GM23338 (cell line): ENCODE measurements around the gene ULBP3. TPM values are rescaled to one million over a fixed set of nuclear protein-coding genes. Genes with fewer than 3 reads are reported as not detected.

Source experiments
- ATAC-seq: fragments of 200-7000 bp; cut with Tn5 transposase; 3 replicates; pipeline ENCODE4 v1.9.1; 2020
- DNase-seq: peaks from one replicate; pipeline ENCODE4 v3.0.0-alpha.2; 2015; ENCODE audit warnings: low spot score
- H2AFZ ChIP-seq: fragments of 200-600 bp; sonication (generic); 2 replicates; pipeline ENCODE4 v1.8.0; 2016; ENCODE audit warnings: antibody characterized with exemption, mild to moderate bottlenecking, moderate library complexity
- H3F3A ChIP-seq: fragments of 200-600 bp; sonication (generic); replicated peaks from 2 replicates; pipeline ENCODE4 v1.8.0; 2017; ENCODE audit warnings: antibody characterized with exemption, mixed run types, low read depth
- H3K27ac ChIP-seq: fragments of 200-600 bp; sonication (generic); 2 replicates; pipeline ENCODE4 v1.6.1; 2016; ENCODE audit warnings: low read depth
- H3K27me3 ChIP-seq: fragments of 200-600 bp; sonication (generic); 2 replicates; pipeline ENCODE4 v1.8.0; 2016; ENCODE audit warnings: mild to moderate bottlenecking, mixed run types, moderate library complexity; ENCODE audit not compliant: insufficient read depth
- H3K36me3 ChIP-seq: fragments of 200-600 bp; sonication (generic); 2 replicates; pipeline ENCODE4 v1.8.0; 2016; ENCODE audit warnings: mild to moderate bottlenecking; ENCODE audit not compliant: insufficient read depth
- H3K4me1 ChIP-seq: fragments of 200-600 bp; sonication (generic); 2 replicates; pipeline ENCODE4 v1.8.0; 2016; ENCODE audit warnings: mild to moderate bottlenecking, moderate library complexity; ENCODE audit not compliant: insufficient read depth
- H3K4me2 ChIP-seq: fragments of 200-600 bp; sonication (generic); 2 replicates; pipeline ENCODE4 v1.7.1; 2017; ENCODE audit warnings: mixed run types
- H3K4me3 ChIP-seq: fragments of 200-600 bp; sonication (generic); 2 replicates; pipeline ENCODE4 v1.6.1; 2016; ENCODE audit warnings: mixed run types
- H3K79me2 ChIP-seq: fragments of 200-600 bp; sonication (generic); replicated peaks from 2 replicates; pipeline ENCODE4 v1.8.0; 2017; ENCODE audit warnings: mild to moderate bottlenecking; ENCODE audit not compliant: insufficient read depth
- H3K9me2 ChIP-seq: fragments of 200-600 bp; sonication (generic); 2 replicates; pipeline ENCODE4 v1.8.0; 2017; ENCODE audit not compliant: insufficient read depth
- H4K20me1 ChIP-seq: fragments of 200-600 bp; sonication (generic); replicated peaks from 2 replicates; pipeline ENCODE4 v1.8.0; 2017; ENCODE audit warnings: mild to moderate bottlenecking; ENCODE audit not compliant: insufficient read depth
- H3K27ac Mint-ChIP-seq: 2 replicates; pipeline ENCODE4 v1.8.0; 2020; ENCODE audit warnings: inconsistent platforms, mild to moderate bottlenecking, moderate library complexity, mixed read lengths
- H3K27me3 Mint-ChIP-seq: 3 replicates; pipeline ENCODE4 v1.8.0; 2022; ENCODE audit warnings: low read depth, mild to moderate bottlenecking, moderate library complexity, mixed read lengths, inconsistent platforms; ENCODE audit not compliant: insufficient read depth, poor library complexity
- H3K36me3 Mint-ChIP-seq: 3 replicates; pipeline ENCODE4 v1.8.0; 2021; ENCODE audit warnings: low read depth, mild to moderate bottlenecking, inconsistent platforms, moderate library complexity, mixed read lengths
- H3K4me1 Mint-ChIP-seq: 3 replicates; pipeline ENCODE4 v1.8.0; 2020; ENCODE audit warnings: mild to moderate bottlenecking, inconsistent platforms, mixed read lengths
- H3K4me3 Mint-ChIP-seq: 3 replicates; pipeline ENCODE4 v1.8.0; 2021; ENCODE audit warnings: moderate library complexity, mild to moderate bottlenecking, inconsistent platforms, mixed read lengths
- H3K9me3 Mint-ChIP-seq: 3 replicates; pipeline ENCODE4 v1.8.0; 2020; ENCODE audit warnings: moderate library complexity, mild to moderate bottlenecking, inconsistent platforms, mixed read lengths
- EZH2 ChIP-seq: fragments of 200-600 bp; sonication (generic); IDR thresholded peaks from one replicate; pipeline ENCODE4 v1.8.0; 2017; ENCODE audit warnings: antibody characterized with exemption, mild to moderate bottlenecking, low read depth; ENCODE audit not compliant: unreplicated experiment
- STAT1 ChIP-seq: IDR thresholded peaks from one replicate; pipeline ENCODE4 v1.6.1; 2016; ENCODE audit warnings: antibody characterized with exemption; ENCODE audit not compliant: unreplicated experiment
- ZNF114 ChIP-seq: fragments of 250-450 bp; sonication (Bioruptor Pico); IDR thresholded peaks from 2 replicates; pipeline ENCODE4 v1.5.0; 2020; ENCODE audit warnings: mild to moderate bottlenecking, moderate library complexity
- polyA plus RNA-seq: library from polyadenylated mRNA; unstranded; fragments of >200 nt; fragmentation: Nextera tagmentation; extraction: Ambion mirVana; gene quantifications from 2 replicates; pipeline ENCODE4 v1.2.1, GENCODE V29; 2016
- total RNA-seq: library from RNA; depleted of rRNA; stranded (reverse); fragments of >200 nt; shearing (Covaris generic); gene quantifications from 2 replicates; pipeline ENCODE4 v1.2.3, GENCODE V29; 2014
- TF ChIP-seq, protein P1 (sequence below), 2 experiments: fragments of 200-600 bp in 1 of 2; sonication (generic) in 1 of 2; conservative IDR thresholded peaks; 2 replicates each; pipeline versions ENCODE4 v1.5.1 to v1.6.1; 2016 to 2017; ENCODE audit warnings: antibody characterized with exemption in 2 of 2, low read depth in 2 of 2, mild to moderate bottlenecking in 2 of 2, moderate library complexity in 1 of 2

Gene ULBP3
- total and polyA plus RNA-seq, 2 experiments from 2014 or later: 0.60 to 4.2 TPM

DNA sequence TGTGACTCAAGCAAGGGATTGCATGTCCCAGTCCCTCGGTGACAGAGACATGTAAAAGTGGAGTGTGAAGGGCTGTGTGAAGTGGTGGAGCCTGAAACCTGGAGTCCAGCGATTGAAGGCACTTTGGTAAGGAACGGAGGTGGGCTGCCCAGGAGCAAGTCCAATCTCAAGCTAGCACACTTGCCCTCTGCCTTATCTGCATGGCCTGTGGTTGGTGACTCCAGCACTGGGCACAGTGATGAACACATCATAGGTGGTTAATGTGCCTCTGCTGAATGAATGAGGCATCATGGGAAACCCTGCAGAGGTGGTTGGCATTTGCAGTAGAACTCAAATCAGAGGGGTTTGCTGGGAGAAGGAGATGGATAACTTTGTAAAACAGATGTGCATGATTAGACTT lies 14.9 kb upstream of the ULBP3 start:
- no peak for DNase-seq
- H3K4me3 Mint-ChIP-seq: no peak overlapping the region
- H4K20me1 ChIP-seq: no peaks in the 10 kb centered on the region
- H3K4me1 Mint-ChIP-seq: peaks cover 9% of the 10 kb centered on the region
- no peak for TF ChIP-seq EZH2
- no peak overlapping the region for H3K4me3 ChIP-seq
- H2AFZ ChIP-seq: no peak overlapping the region
- ATAC-seq: no peak
- H3F3A ChIP-seq: no peaks in the 10 kb centered on the region
- H3K36me3 Mint-ChIP-seq: peaks cover 2% of the 10 kb centered on the region; the same call in 1 of the 3 replicates
- H3K9me3 Mint-ChIP-seq: no peaks in the 10 kb centered on the region; the same call in 2 of the 3 replicates
- no peak overlapping the region for H3K27ac ChIP-seq
- H3K4me2 ChIP-seq: no peak overlapping the region
- no peaks in the 10 kb centered on the region for H3K9me2 ChIP-seq
- no peak overlapping the region; the same call in 1 of the 2 replicates for H3K27ac Mint-ChIP-seq
- H3K27me3 Mint-ChIP-seq: peaks cover 3% of the 10 kb centered on the region
- no peaks in the 10 kb centered on the region for H3K4me1 ChIP-seq
- no peaks in the 10 kb centered on the region for H3K27me3 ChIP-seq
- no peaks in the 10 kb centered on the region for H3K79me2 ChIP-seq
- no peaks in the 10 kb centered on the region for H3K36me3 ChIP-seq

DNA sequence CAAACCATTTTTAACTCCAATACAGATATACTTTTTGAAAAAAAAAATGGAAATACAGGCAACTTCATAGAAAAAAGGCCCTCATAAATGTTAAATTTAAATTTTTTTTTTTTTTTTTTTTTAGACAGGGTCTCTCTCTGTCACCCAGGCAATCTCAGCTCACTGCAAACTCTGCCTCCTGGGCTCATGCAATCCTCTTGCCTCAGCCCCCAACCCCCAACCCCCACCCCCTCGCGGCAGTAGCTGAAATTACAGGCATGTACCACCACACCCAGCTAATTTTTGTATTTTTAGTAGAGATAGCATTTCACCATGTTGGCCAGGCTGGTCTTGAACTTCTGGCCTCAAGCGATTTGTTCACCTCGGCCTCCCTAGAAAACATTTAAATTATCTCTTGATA lies 12.8 kb upstream of the ULBP3 start:
- no peaks in the 10 kb centered on the region for H3K27me3 ChIP-seq
- peaks cover 3% of the 10 kb centered on the region for H3K27me3 Mint-ChIP-seq

DNA sequence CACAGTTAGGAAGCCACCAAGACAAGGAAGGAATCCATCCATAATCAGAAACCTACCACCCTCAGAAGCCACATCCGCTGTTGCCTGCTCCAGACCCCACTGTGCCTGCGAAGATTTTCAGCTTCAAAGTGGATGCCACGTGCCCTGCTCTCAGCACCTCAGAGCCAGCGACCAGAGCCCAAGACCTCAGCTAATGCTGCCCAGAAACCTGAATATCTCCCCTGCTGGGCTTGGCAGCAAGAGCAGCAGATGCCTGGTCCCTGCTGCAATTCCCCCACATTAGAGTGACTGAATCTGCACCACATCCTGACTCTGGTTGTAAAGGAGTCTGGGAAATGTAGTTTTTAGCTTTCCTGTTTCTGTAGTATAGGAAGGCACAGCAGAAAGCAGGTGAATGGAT lies 10.7 kb upstream of the ULBP3 start:
- no peaks in the 10 kb centered on the region; the same call in 2 of the 3 replicates for H3K9me3 Mint-ChIP-seq
- peaks cover 9% of the 10 kb centered on the region for H3K4me1 Mint-ChIP-seq
- Histone ChIP-seq H3K27me3 (no peaks in the 10 kb centered on the region), H3K4me2 (no peak overlapping the region), H3K36me3 (no peaks in the 10 kb centered on the region), H2AFZ (peak overlapping the region; percentile 88; the same call in 1 of the 2 replicates), H3K9me2 (no peaks in the 10 kb centered on the region), H3F3A (no peaks in the 10 kb centered on the region), H4K20me1 (no peaks in the 10 kb centered on the region), H3K27ac (no peak overlapping the region), H3K79me2 (no peaks in the 10 kb centered on the region), H3K4me1 (no peaks in the 10 kb centered on the region), H3K4me3 (no peak overlapping the region)
- H3K4me3 Mint-ChIP-seq: no peak overlapping the region
- ATAC-seq: peak; percentile 76
- H3K36me3 Mint-ChIP-seq: peaks cover 2% of the 10 kb centered on the region; the same call in 1 of the 3 replicates
- no peak overlapping the region for H3K27ac Mint-ChIP-seq
- DNase-seq: peak; percentile 70
- H3K27me3 Mint-ChIP-seq: peaks cover 3% of the 10 kb centered on the region
- no peak for TF ChIP-seq STAT1
- TF ChIP-seq ZNF114 (CRISPR knock-in tag): no peak
- TF ChIP-seq, protein P1, sequence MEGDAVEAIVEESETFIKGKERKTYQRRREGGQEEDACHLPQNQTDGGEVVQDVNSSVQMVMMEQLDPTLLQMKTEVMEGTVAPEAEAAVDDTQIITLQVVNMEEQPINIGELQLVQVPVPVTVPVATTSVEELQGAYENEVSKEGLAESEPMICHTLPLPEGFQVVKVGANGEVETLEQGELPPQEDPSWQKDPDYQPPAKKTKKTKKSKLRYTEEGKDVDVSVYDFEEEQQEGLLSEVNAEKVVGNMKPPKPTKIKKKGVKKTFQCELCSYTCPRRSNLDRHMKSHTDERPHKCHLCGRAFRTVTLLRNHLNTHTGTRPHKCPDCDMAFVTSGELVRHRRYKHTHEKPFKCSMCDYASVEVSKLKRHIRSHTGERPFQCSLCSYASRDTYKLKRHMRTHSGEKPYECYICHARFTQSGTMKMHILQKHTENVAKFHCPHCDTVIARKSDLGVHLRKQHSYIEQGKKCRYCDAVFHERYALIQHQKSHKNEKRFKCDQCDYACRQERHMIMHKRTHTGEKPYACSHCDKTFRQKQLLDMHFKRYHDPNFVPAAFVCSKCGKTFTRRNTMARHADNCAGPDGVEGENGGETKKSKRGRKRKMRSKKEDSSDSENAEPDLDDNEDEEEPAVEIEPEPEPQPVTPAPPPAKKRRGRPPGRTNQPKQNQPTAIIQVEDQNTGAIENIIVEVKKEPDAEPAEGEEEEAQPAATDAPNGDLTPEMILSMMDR (conservative IDR thresholded peaks at IDR 0.05; ENCODE audit: low read depth in 2 of 2): no peak

More for the DNA sequence above, 12.8 kb upstream of the ULBP3 start:
- H3K9me2 ChIP-seq: no peaks in the 10 kb centered on the region
- H3K27ac Mint-ChIP-seq: no peak overlapping the region
- DNase-seq (no peak), ATAC-seq (no peak; the same call in 2 of the 3 replicates)
- no peak overlapping the region for H2AFZ ChIP-seq
- peaks cover 2% of the 10 kb centered on the region; the same call in 1 of the 3 replicates for H3K36me3 Mint-ChIP-seq
- no peaks in the 10 kb centered on the region for H3K36me3 ChIP-seq
- H3K4me2 ChIP-seq: no peak overlapping the region
- H4K20me1 ChIP-seq: no peaks in the 10 kb centered on the region
- no peaks in the 10 kb centered on the region for H3K79me2 ChIP-seq
- no peak overlapping the region for H3K4me3 ChIP-seq
- no peak overlapping the region for H3K27ac ChIP-seq
- TF ChIP-seq EZH2: no peak
- TF ChIP-seq, protein P1 (conservative IDR thresholded peaks at IDR 0.05; ENCODE audit: low read depth in 2 of 2): 0 out of 4 replicates have a peak, but pooled peaks of 1 of the 2 experiments have one; percentile 0
- H3K4me3 Mint-ChIP-seq: no peak overlapping the region
- H3K4me1 ChIP-seq: no peaks in the 10 kb centered on the region
- no peaks in the 10 kb centered on the region; the same call in 2 of the 3 replicates for H3K9me3 Mint-ChIP-seq
- no peaks in the 10 kb centered on the region for H3F3A ChIP-seq
- H3K4me1 Mint-ChIP-seq: peaks cover 7% of the 10 kb centered on the region
